HepG2 (cell line): ENCODE results near the gene PPARA. TPM values are rescaled to one million over a fixed set of nuclear protein-coding genes. Genes with fewer than 3 reads are reported as not detected.

Experiments used
- ATAC-seq: fragments of 200-7000 bp; cut with Tn5 transposase; 3 replicates; pipeline ENCODE4 v1.9.1; 2020; ENCODE audit warnings: mild to moderate bottlenecking, moderate library complexity
- BruUV-seq: library from RNA; stranded (reverse); fragments of 400-500 nt; replicated peaks from 2 replicates; lab custom pipeline; 2021; lab: Mats Ljungman, UMichigan
- CTCF ChIA-PET: fragments of 300-600 bp; formaldehyde crosslinking; extraction: SDS; loops from one replicate; lab custom pipeline; 2021; ENCODE audit warnings: low total read pairs, inconsistent platforms, low intra/inter-chr PET ratio; lab: Yijun Ruan, JAX
- POLR2A ChIA-PET: fragments of 350-600 bp; sonication (Branson Sonifier 250); formaldehyde crosslinking; loops from one replicate; lab custom pipeline; 2020; ENCODE audit warnings: antibody characterized with exemption, inconsistent platforms; lab: Yijun Ruan, JAX
- DNase-seq: peaks from one replicate; pipeline ENCODE4 v3.0.0-alpha.2; 2015; ENCODE audit warnings: low spot score
- FAIRE-seq: peaks from 3 replicates; lab custom pipeline; 2011; peaks lifted over from hg19 to GRCh38; lab: Jason Lieb, UNC
- H2AFZ ChIP-seq: one replicate; pipeline ENCODE4 v1.6.1; 2011; ENCODE audit warnings: low read length, inconsistent platforms
- H3K27ac ChIP-seq: fragments of 300-600 bp; 3 replicates; pipeline ENCODE4 v1.8.0; 2011; ENCODE audit warnings: mixed run types, mild to moderate bottlenecking, mixed read lengths, low read length, inconsistent platforms; ENCODE audit not compliant: insufficient read depth; ENCODE audit errors: extremely low read length
- H3K27me3 ChIP-seq, 2 experiments: fragments of 200-600 bp in 1 of 2; 2 replicates in 1 of 2; 3 replicates in 1 of 2; pipeline versions ENCODE4 v1.6.0 to v1.8.0; 2011; ENCODE audit warnings: low read length in 2 of 2, mild to moderate bottlenecking in 2 of 2, moderate library complexity in 2 of 2, inconsistent platforms in 1 of 2; ENCODE audit not compliant: insufficient read depth in 2 of 2, control insufficient read depth in 1 of 2
- H3K36me3 ChIP-seq, 2 experiments: fragments of 200-600 bp in 1 of 2; replicated peaks in 1 of 2; 2 replicates in 1 of 2; 3 replicates in 1 of 2; pipeline versions ENCODE4 v1.5.1 to v1.8.0; 2011; ENCODE audit warnings: low read length in 2 of 2, inconsistent platforms in 1 of 2; ENCODE audit not compliant: insufficient read depth in 2 of 2, control insufficient read depth in 1 of 2
- H3K4me1 ChIP-seq: 2 replicates; pipeline ENCODE4 v1.5.1; 2012; ENCODE audit warnings: low read length, inconsistent platforms; ENCODE audit not compliant: insufficient read depth
- H3K4me2 ChIP-seq: 2 replicates; pipeline ENCODE4 v1.6.0; 2011; ENCODE audit warnings: low read depth, low read length, inconsistent platforms
- H3K4me3 ChIP-seq, 3 experiments: fragments of 200-600 bp in 1 of 3; sonication (generic), shearing (Covaris generic) in 1 of 3; replicated peaks in 1 of 3; 2 replicates each; pipeline ENCODE4 v1.5.1; 2011 to 2016; ENCODE audit warnings: low read length in 3 of 3, inconsistent platforms in 2 of 3, low read depth in 2 of 3, mild to moderate bottlenecking in 2 of 3, control low read depth in 1 of 3, mixed read lengths in 1 of 3; ENCODE audit not compliant: insufficient read depth in 1 of 3
- H3K79me2 ChIP-seq: one replicate; pipeline ENCODE4 v1.6.1; 2011; ENCODE audit warnings: low read length, inconsistent platforms; ENCODE audit not compliant: insufficient read depth
- H3K9ac ChIP-seq: 2 replicates; pipeline ENCODE4 v1.6.0; 2011; ENCODE audit warnings: mild to moderate bottlenecking, low read depth, low read length, inconsistent platforms; ENCODE audit not compliant: insufficient read depth
- H3K9me3 ChIP-seq: 2 replicates; pipeline ENCODE4 v1.5.1; 2012; ENCODE audit warnings: mild to moderate bottlenecking, low read length
- H4K20me1 ChIP-seq: 2 replicates; pipeline ENCODE4 v1.6.0; 2011; ENCODE audit warnings: inconsistent platforms, mild to moderate bottlenecking, low read length, moderate library complexity; ENCODE audit not compliant: insufficient read depth
- ARNT ChIP-seq: fragments of 450-650 bp; IDR thresholded peaks from 2 replicates; pipeline ENCODE4 v1.6.1; 2017
- CAMTA2 ChIP-seq: sonication (generic); formaldehyde crosslinking; IDR thresholded peaks from 2 replicates; pipeline ENCODE4 v1.4.0; 2020; ENCODE audit warnings: mild to moderate bottlenecking, missing genetic modification reagents, borderline replicate concordance
- CCDC6 ChIP-seq: sonication (generic); formaldehyde crosslinking; IDR thresholded peaks from 2 replicates; pipeline ENCODE4 v1.8.1; 2022; ENCODE audit warnings: mild to moderate bottlenecking, missing genetic modification reagents, moderate library complexity
- KLF6 ChIP-seq: IDR thresholded peaks from 2 replicates; pipeline ENCODE4 v1.8.0; 2016; ENCODE audit warnings: missing biosample characterization, missing genetic modification reagents
- MLX ChIP-seq: IDR thresholded peaks from 2 replicates; pipeline ENCODE4 v1.6.1; 2016
- MZF1 ChIP-seq: sonication (generic); formaldehyde crosslinking; IDR thresholded peaks from 2 replicates; pipeline ENCODE4 v1.8.1; 2023; ENCODE audit warnings: mild to moderate bottlenecking, missing genetic modification reagents, borderline replicate concordance
- ZNF556 ChIP-seq: sonication (generic); formaldehyde crosslinking; IDR thresholded peaks from 2 replicates; pipeline ENCODE4 v1.4.0; 2020; ENCODE audit warnings: mild to moderate bottlenecking, missing genetic modification reagents, borderline replicate concordance
- ZNF737 ChIP-seq: sonication (generic); formaldehyde crosslinking; IDR thresholded peaks from 2 replicates; pipeline ENCODE4 v1.5.0; 2020; ENCODE audit warnings: missing genetic modification reagents, mild to moderate bottlenecking, borderline replicate concordance
- ZUFSP ChIP-seq: sonication (generic); formaldehyde crosslinking; IDR thresholded peaks from 2 replicates; pipeline ENCODE4 v1.9.0; 2021; ENCODE audit warnings: missing genetic modification reagents, mild to moderate bottlenecking, borderline replicate concordance
- WGBS: methylation state at CpG from one replicate; pipeline ENCODE4 v1.1.6; 2017; ENCODE audit warnings: low lambda C conversion rate; 5-methylcytosine and 5-hydroxymethylcytosine counted together
- in situ Hi-C: cut with HindIII; loops from 2 replicates; pipeline ENCODE4 v1.10.0; 2017; ENCODE audit warnings: low pct_unique_long_range_greater_than_20kb; ENCODE audit not compliant: extremely low pct_ligation_motif_present
- intact Hi-C: fragments of 100-400 bp; cut with micrococcal nuclease; formaldehyde crosslinking; loops from one replicate; pipeline ENCODE4 v1.10.0; 2022; ENCODE audit not compliant: unreplicated experiment
- polyA plus RNA-seq, 8 experiments: library from polyadenylated mRNA; depleted of rRNA in 3 of 8; stranded (reverse) in 7 of 8; unstranded in 1 of 8; fragments of >200 nt; fragmentation: Illumina TruSeq in 4 of 8; extraction: Trizol in 4 of 8; gene quantifications; 2 replicates each; pipeline versions ENCODE4 v1.2.1 to v1.2.3, GENCODE V29; 2011 to 2016; ENCODE audit warnings: low read depth in 4 of 8, missing spikeins in 1 of 8, mixed read lengths in 1 of 8; ENCODE audit not compliant: insufficient read depth in 1 of 8
- total RNA-seq, 5 experiments: library from RNA; depleted of rRNA; stranded (reverse); fragments of >200 nt; fragmentation: Illumina TruSeq; extraction: Trizol; gene quantifications; 2 replicates each; pipeline ENCODE4 v1.2.3, GENCODE V29; 2016; ENCODE audit warnings: low read depth in 1 of 5

PPARA gene
- total and polyA plus RNA-seq, 2 of the 13 experiments (the other 11 are each of a cell fraction or from before 2014, with no cell fraction given): 18.2 to 24.7 TPM

- TF ChIP-seq KLF6 (CRISPR knock-in tag): no peak
These were observed 50.9 kb downstream of the PPARA start (continued) for GRCh38 chr22:46201059-46201757.

GRCh38 chr22:46202897-46203600 lies 52.7 kb downstream of the PPARA start:
- Histone ChIP-seq H3K4me2 (no peak overlapping the region), H3K27ac (no peak overlapping the region), H3K9me3 (no peaks in the 10 kb centered on the region; the same call in 1 of the 2 replicates), H3K36me3 (peaks cover 1 to 40% of the 10 kb centered on the region in 2 experiments; a peak in 4 of 5 replicates), H3K4me3 (no peak overlapping the region), H3K4me1 (peaks cover 17% of the 10 kb centered on the region), H2AFZ (no peak overlapping the region), H3K27me3 (no peaks in the 10 kb centered on the region), H3K79me2 (no peaks in the 10 kb centered on the region), H4K20me1 (peaks cover 9% of the 10 kb centered on the region; the same call in 1 of the 2 replicates), H3K9ac (no peak overlapping the region)
- no peak for ATAC-seq
- BruUV-seq: no TSS peak
- 93% methylated on average over 12 of the region's 12 CpGs for WGBS
- ChIA-PET POLR2A (no interaction called here), CTCF (no interaction called here)
- in situ Hi-C loops: no loop called here
- intact Hi-C loops: no loop called here
- FAIRE-seq: no peak
- no peak for DNase-seq
- no peak for TF ChIP-seq ZUFSP
- no peak for TF ChIP-seq MZF1 (CRISPR knock-in tag)
- no peak for TF ChIP-seq ARNT
- TF ChIP-seq ZNF737 (CRISPR knock-in tag): no peak
- no peak for TF ChIP-seq ZNF556
- TF ChIP-seq CAMTA2 (CRISPR knock-in tag): no peak
- TF ChIP-seq MLX (CRISPR knock-in tag): no peak
- TF ChIP-seq CCDC6 (CRISPR knock-in tag): no peak
